HAP-1 (cell line): ENCODE data around the gene RSPH1.

Experiments
- DNase-seq, 2 experiments: peaks; one replicate each; pipeline ENCODE4 v3.0.0-alpha.2; 2016 to 2020; ENCODE audit warnings: low spot score in 2 of 2
- H3K27me3 ChIP-seq: fragments of 250-450 bp; sonication (Bioruptor Pico); 2 replicates; pipeline ENCODE4 v1.5.1; 2020; ENCODE audit warnings: low read depth, mild to moderate bottlenecking, moderate library complexity
- H3K36me3 ChIP-seq: fragments of 250-450 bp; sonication (Bioruptor Pico); replicated peaks from 2 replicates; pipeline ENCODE4 v1.5.1; 2020; ENCODE audit warnings: mild to moderate bottlenecking
- H3K4me1 ChIP-seq: fragments of 250-450 bp; sonication (Bioruptor Pico); 2 replicates; pipeline ENCODE4 v1.5.1; 2020; ENCODE audit warnings: mild to moderate bottlenecking
- H3K4me3 ChIP-seq: fragments of 250-450 bp; sonication (Bioruptor Pico); 2 replicates; pipeline ENCODE4 v1.5.1; 2020; ENCODE audit warnings: mild to moderate bottlenecking, moderate library complexity
- H3K9me3 ChIP-seq: fragments of 250-450 bp; sonication (Bioruptor Pico); 2 replicates; pipeline ENCODE4 v1.5.1; 2020; ENCODE audit warnings: mild to moderate bottlenecking, moderate library complexity
- in situ Hi-C: fragments of 300-500 bp; cut with MboI; formaldehyde crosslinking; loops from 3 replicates; pipeline ENCODE4 v1.14.3; 2020; ENCODE audit warnings: low sequenced_read_pairs, inconsistent platforms, mixed read lengths

RSPH1 gene

DNA sequence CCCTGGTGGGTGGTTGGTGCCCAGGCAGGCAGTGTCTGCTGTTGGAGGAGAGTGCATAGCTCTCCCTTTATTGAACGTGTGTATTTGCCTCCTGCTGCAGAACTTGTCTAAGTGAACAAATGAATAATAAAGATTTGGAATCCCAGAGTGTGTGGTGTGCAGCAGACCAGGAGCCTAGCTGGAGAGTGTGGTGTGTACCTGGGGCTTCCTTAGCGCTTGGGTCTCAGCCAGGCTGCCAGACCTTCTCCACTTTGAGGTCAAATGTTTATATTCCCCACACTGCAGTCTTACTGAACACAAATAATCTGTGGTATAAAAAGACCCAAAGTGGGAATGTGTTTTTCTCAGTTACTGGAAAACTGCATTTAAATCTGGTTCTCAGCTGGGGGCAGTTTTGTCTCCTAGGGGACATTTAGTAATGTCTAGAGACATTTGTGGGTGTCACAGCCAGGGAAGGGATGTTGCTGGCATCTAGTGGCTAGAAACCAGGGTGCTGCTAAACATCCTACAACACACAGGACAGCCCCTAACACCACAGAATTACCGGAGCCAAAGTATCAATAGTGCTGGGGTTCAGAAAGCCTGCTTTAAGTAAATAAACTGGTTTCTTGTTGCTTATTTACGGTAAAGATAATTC, 41.2 kb upstream of the RSPH1 start:
- Histone ChIP-seq H3K27me3 (no peaks in the 10 kb centered on the region), H3K36me3 (no peaks in the 10 kb centered on the region), H3K4me3 (no peak overlapping the region), H3K4me1 (no peaks in the 10 kb centered on the region), H3K9me3 (no peaks in the 10 kb centered on the region)
- in situ Hi-C loops = no loop called here
- no peak for DNase-seq

DNA sequence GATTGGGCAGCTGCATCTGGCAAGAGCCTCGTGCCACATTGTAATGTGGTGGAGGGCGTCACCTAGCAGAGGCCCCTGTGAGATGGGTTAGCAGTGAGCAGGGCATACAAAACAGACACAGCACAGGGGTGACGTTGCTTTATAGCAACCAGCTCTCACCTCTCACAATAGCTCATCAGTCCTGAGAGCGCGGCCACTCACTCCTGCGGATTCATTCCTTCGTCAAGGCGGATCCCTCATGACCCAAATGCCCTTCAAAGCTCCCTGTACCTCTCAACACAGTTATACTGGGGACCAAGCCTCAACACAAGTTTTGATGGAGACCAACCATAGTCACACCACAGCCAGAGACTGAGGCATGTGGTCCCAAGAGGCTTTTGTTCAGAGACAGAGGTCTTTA, 40.6 kb upstream of the RSPH1 start:
- in situ Hi-C loops = no loop called here

DNA sequence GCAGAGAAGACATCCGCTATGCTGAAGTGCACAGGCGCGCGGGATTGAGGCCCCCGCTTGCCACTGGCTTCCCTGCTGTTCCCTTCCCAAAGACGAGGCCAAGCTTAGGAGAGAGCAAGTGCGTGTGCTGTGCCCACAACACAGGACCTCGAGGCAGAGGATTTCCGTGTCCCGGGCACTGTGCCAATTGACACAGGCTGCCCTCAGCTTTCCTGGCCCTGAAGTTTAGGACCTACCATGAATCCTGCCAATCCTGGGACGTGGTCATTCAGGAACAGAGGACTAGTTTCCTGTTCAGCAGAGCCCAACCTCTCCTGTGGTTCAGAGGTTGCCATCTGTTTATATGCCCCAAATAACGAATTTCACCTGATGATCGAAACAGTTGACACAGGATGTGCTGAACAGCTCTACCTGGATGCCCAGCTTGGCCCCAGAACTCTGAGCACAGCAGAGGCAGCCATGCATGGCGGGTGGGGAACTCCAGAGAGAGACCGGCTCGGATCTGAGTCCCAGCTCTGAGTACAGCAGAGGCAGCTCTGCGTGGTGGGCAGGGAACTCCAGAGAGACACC, 39.7 kb upstream of the RSPH1 start:
- H3K4me1 ChIP-seq = no peaks in the 10 kb centered on the region
- no peaks in the 10 kb centered on the region for H3K36me3 ChIP-seq
- in situ Hi-C loops = no loop called here
- H3K9me3 ChIP-seq = no peaks in the 10 kb centered on the region
- no peaks in the 10 kb centered on the region for H3K27me3 ChIP-seq
- H3K4me3 ChIP-seq = no peak overlapping the region
- DNase-seq = no peak

More for the DNA sequence above, 40.6 kb upstream of the RSPH1 start:
- Histone ChIP-seq H3K4me3 (no peak overlapping the region), H3K36me3 (no peaks in the 10 kb centered on the region), H3K4me1 (no peaks in the 10 kb centered on the region), H3K27me3 (no peaks in the 10 kb centered on the region), H3K9me3 (no peaks in the 10 kb centered on the region)
- DNase-seq = no peak

DNA sequence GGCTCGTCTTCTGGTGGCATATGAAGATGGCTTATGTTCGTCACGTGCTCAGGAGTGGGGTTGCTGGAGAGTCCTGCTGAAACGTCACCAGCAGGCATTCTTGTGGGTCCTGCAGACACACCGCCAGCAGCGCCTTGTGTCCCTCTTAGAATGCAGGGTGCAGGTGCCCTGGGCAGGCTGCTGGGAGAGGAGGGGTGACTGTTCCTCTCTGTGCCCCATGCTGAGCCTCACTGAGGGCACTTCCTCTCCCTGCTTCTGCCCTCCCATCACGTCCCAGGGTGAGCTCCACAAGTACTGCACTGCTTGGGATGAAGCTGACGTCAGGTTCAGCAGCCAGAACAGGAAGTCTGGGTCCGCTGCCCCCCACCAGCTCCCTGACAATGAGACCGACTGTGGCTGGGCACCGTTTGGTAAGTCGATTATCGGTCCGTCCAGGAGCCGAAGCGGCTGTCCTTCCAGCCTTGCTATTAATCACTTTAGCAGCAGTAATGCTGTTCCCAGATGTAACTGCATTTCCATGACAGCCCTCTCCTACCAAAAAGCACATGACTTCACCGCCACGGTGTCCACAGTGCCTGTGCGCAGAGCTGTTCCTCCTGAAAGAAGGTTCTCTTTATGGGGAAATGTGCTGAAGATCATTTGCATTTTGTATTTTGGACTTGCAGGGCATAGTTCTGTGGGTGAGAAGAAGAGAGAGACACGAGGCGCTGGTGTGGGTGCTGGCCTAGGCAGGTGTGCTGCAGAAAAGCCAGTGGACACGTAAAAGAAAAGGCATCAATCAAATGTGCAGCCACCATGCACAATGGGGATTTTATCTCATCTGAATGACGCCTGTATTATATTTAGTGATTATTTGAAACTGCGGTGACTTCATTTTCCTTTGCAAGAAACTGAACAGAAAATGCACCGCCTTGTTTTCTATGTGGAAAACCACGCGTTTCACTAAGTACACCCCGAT, 38.7 kb upstream of the RSPH1 start:
- Histone ChIP-seq H3K9me3 (no peaks in the 10 kb centered on the region), H3K4me3 (no peak overlapping the region), H3K36me3 (no peaks in the 10 kb centered on the region), H3K27me3 (no peaks in the 10 kb centered on the region), H3K4me1 (no peaks in the 10 kb centered on the region)
- in situ Hi-C loops = no loop called here
- DNase-seq = no peak

DNA sequence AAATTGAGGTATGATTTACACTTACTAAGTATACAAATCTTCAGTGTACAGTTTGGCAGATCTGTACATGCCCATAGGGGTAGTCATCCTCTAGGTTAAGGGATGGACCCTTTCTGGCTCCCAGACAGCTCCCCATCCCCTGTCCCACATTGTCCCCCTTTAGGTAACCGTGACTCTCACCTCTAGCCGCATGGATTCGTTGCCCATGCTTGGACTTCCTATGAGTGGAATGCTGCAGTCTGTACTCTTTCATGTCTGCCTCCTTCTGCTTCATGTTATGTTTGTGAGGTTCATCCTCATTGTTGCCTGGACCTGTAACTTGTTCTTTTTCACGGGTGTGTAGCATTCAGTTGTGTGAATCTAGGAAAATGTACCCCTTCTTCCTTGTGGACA, 37.9 kb upstream of the RSPH1 start:
- Histone ChIP-seq H3K9me3 (no peaks in the 10 kb centered on the region), H3K4me1 (no peaks in the 10 kb centered on the region), H3K27me3 (no peaks in the 10 kb centered on the region), H3K4me3 (no peak overlapping the region), H3K36me3 (no peaks in the 10 kb centered on the region)
- no peak for DNase-seq
- in situ Hi-C loops = no loop called here

DNA sequence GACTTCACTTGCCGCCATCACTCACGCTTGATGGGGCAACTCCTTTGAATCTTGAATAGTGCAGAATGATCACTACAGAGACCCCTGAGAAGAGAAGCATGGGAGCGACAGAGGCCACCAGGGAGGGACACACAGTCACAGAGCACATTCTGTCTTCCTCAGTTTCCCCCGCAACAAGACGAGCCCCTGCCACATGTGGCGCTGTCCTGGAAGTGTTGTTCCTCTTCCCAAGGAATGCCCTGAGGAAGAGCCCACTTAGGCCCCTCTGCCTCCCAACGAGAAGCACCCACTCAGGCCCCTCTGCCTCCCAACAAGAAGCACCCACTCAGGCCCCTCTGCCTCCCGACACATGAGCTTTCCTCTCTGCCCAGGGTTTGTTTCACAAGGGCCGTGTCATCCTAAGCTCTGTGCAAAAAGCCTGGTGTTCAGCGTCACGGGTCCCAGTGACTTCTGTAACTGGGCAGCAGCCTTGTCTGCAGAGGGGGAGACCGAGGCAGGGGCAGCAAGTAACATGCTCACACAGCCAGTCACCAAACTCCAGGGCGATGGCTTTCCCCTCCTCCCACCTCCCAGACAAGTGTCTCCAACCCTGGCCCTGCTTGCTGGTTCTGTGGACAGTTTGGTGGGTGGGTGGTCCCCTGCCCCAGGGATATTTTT, 37.4 kb upstream of the RSPH1 start:
- in situ Hi-C loops = no loop called here
- H3K36me3 ChIP-seq = no peaks in the 10 kb centered on the region
- H3K4me3 ChIP-seq = no peak overlapping the region
- H3K27me3 ChIP-seq = no peaks in the 10 kb centered on the region
- no peaks in the 10 kb centered on the region for H3K4me1 ChIP-seq
- no peak for DNase-seq
- no peaks in the 10 kb centered on the region for H3K9me3 ChIP-seq

DNA sequence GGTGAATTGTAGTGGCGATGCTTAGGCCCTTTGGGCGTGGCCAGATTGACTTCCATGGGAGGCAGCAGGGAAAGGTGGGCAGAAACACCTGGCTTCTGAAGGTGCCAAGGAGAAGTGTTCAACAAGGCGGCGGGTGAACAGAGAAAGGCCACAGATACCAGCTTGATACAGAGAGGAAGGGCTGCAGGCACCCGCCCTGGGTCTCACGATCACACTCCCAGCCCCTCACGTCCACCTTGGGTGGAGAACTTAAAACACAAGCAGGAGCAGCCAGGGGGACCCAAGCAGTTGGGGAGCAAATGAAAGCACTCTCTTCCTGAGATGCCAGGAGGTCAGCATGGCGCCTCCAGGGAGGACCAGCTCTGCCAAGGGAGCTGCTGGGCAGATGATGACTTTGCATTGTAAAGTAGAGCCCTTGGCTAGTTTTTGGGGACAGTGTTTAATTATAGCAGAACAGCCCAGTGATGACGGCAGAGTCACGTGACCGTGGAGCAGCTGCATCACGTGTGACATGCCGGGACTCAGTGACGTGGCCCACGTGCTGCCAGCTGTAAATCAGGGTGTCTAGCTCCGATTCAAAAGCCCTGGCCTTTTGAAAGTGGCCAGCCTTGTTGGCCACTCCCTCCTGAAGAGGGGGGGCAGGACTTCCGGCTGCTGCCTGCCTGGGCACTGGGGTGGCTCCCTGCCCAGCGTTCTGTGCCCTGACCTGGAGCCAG, 36.6 kb upstream of the RSPH1 start:
- H3K27me3 ChIP-seq = no peaks in the 10 kb centered on the region
- H3K36me3 ChIP-seq = no peaks in the 10 kb centered on the region
- no peak overlapping the region for H3K4me3 ChIP-seq
- in situ Hi-C loops = no loop called here
- DNase-seq = no peak
- H3K9me3 ChIP-seq = no peaks in the 10 kb centered on the region
- no peaks in the 10 kb centered on the region for H3K4me1 ChIP-seq

DNA sequence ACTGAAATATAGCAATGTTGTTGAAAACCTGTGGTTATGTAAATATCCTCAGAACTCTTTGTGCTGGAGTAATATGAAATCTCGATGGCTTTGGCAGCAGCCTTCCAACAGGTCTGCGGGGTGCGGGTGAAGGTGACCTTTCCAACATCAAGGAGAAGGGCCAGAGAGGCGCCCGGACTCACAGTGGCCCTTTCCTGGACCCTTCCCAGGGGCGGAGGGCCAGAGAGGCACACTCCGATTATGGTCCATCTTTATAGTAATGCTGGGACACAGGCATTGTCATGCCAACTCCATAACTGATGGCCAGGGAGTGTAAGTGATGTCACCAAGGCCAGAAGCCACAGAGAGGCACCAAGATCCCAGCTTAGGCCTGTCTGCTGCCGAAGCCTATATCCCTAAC, 35.7 kb upstream of the RSPH1 start:
- no peaks in the 10 kb centered on the region for H3K9me3 ChIP-seq
- no peak overlapping the region for H3K4me3 ChIP-seq
- no peak for DNase-seq

DNA sequence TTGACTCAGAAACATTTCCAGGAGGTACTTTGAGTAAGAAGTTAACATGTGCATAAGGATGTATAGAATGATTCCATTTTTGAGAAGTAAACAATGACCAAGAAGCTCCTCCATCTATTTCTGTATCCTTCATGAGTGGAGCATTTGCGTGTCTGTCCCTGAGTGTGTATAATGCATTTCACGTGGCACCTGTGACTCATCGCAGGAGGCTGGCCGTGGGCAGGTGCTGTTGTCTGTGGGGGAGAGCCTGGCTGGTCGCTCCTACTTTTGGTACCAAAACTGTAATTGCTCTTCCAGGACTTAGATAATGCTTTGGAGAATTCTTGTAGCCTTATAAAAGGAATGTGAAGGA, 34.1 kb upstream of the RSPH1 start:
- in situ Hi-C loops = no loop called here
- H3K9me3 ChIP-seq = no peaks in the 10 kb centered on the region
- H3K27me3 ChIP-seq = no peaks in the 10 kb centered on the region
- H3K4me1 ChIP-seq = no peaks in the 10 kb centered on the region; the same call in 1 of the 2 replicates
- H3K36me3 ChIP-seq = no peaks in the 10 kb centered on the region
- DNase-seq = no peak
- H3K4me3 ChIP-seq = no peak overlapping the region

More for the DNA sequence above, 35.7 kb upstream of the RSPH1 start:
- H3K27me3 ChIP-seq = no peaks in the 10 kb centered on the region
- H3K36me3 ChIP-seq = no peaks in the 10 kb centered on the region
- H3K4me1 ChIP-seq = no peaks in the 10 kb centered on the region
- in situ Hi-C loops = no loop called here

DNA sequence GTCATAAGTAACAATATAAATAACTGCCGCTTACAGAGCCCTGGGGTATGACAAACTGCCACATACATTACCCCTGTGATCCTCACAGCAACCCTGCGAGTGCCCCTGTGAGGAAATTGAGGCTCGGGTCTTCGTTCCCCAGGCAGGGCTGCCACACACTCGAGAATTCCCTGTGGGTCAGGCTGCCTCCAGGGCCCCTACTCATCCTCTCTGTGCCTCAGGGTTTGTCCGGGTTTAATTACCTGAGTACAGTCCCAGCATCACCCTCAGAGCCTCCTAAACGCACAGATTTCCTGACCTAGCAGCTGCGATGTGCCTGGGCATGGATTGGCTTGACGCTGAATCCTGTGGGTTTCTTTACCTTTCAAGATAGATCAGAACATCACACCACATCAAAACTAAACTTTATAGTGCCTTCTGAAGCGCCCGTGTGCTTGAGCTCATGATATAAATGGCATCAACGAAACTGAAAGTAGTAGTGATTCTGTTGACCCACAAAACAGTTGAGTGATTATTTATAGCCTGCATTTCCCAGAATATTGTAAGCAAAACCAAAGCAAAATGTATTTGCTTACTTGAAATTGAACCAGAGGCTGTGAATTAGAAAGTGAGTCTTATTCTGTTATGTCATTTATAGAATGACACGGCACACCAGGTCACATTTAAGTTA, 31.6 kb upstream of the RSPH1 start:
- no peak for DNase-seq
- Histone ChIP-seq H3K27me3 (no peaks in the 10 kb centered on the region), H3K9me3 (no peaks in the 10 kb centered on the region), H3K4me3 (no peak overlapping the region), H3K4me1 (peaks cover 12% of the 10 kb centered on the region), H3K36me3 (no peaks in the 10 kb centered on the region)
- in situ Hi-C loops = no loop called here

DNA sequence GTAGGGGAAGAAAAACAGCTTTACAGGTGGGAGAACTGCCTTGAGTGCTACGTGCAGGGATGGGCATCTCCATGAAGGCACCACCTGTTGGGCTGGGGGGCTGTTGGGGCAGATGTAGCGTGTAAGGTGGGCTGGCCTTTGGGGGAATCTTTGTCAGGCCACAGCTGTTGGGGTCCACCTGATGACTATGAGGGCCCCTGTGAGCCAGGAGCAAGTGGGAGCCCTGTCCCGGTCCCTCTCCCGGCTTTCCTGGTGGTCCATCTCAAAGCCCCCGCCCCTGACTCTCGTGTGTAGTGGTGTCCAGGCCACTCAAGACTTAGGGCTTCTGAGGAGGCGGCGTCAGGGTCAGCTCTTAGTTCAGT, 31.1 kb upstream of the RSPH1 start:
- Histone ChIP-seq H3K36me3 (no peaks in the 10 kb centered on the region), H3K9me3 (no peaks in the 10 kb centered on the region), H3K27me3 (no peaks in the 10 kb centered on the region), H3K4me1 (peaks cover 12% of the 10 kb centered on the region), H3K4me3 (no peak overlapping the region)
- in situ Hi-C loops = no loop called here
- no peak for DNase-seq

DNA sequence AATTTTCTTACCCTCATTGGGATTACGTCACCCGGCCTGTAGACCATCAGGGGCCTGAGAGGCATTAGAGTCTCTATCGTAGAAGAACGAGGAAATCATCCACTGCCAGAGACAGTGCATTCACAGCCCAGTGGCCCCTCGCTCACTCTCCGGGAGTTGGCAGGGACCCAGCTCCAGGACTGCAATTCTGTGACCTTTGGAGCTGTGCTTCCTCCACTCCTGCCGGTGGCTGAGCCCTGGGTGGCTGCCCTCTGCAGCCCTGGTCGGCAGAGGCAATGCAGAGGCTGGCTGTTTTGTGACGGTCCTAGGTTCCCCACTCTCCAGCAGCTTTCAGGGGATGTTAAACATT, 30.3 kb upstream of the RSPH1 start:
- H3K9me3 ChIP-seq = no peaks in the 10 kb centered on the region
- in situ Hi-C loops = no loop called here
- H3K27me3 ChIP-seq = no peaks in the 10 kb centered on the region
- no peak for DNase-seq
- H3K4me3 ChIP-seq = no peak overlapping the region
- no peaks in the 10 kb centered on the region for H3K36me3 ChIP-seq
- peaks cover 12% of the 10 kb centered on the region for H3K4me1 ChIP-seq

DNA sequence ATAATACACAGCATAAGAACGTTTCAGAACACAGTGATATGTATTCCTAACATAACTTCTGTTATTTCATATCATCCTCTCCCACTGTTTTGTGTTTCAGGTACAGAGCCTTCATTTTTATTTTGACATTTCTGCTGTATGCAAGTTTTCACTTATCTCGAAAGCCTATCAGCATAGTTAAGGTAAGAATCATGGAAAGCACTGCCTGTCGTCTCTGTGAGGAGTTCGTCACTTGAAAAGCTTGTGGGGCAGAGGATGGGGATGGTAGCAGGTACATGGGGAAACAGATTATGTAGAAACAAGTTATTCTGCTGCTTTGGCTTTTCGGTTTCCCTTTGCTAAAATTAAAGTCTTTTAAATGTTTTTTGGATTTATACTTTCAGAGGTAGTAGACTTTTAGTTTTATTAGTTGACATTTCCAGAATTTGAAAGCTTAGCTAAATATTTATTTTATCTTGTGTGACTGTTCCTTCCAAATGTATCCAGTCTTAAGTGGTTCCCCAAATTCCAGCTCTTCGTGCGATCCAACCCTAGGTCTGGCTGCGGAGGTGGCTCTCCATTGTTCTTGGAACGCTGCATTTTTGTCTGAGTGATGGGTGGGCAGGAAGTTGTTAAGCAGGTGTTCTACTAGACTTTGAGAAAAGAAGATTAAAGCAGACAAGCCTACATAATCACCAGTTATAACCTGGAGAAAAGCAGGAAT, 29.8 kb upstream of the RSPH1 start:
- no peaks in the 10 kb centered on the region for H3K27me3 ChIP-seq

More for the DNA sequence above, 29.8 kb upstream of the RSPH1 start:
- H3K4me3 ChIP-seq = no peak overlapping the region
- H3K36me3 ChIP-seq = no peaks in the 10 kb centered on the region
- peaks cover 12% of the 10 kb centered on the region for H3K4me1 ChIP-seq
- in situ Hi-C loops = no loop called here
- H3K9me3 ChIP-seq = no peaks in the 10 kb centered on the region
- no peak for DNase-seq
